Measurements from ENCODE around the gene KRT36. TPM values are rescaled to one million over a fixed set of nuclear protein-coding genes. Genes with fewer than 3 reads are reported as not detected.

KRT36 gene
- total RNA-seq, 2 experiments from 2014 or later = not detected

GRCh38 chr17:41437769-41438168 is 51.9 kb downstream of the KRT36 start:
- no peak overlapping the region for H3K4me3 Mint-ChIP-seq
- no peaks in the 10 kb centered on the region for H3K4me1 Mint-ChIP-seq (ENCODE audit: low read depth)
- no peaks in the 10 kb centered on the region for H3K36me3 Mint-ChIP-seq (ENCODE audit: low read depth)
- ChIA-PET POLR2A (no interaction called here), CTCF (no interaction called here)
- no peak for TF ChIP-seq CTCF (IDR thresholded peaks at IDR 0.05)
- ATAC-seq (no peak), DNase-seq (no peak)
- no peaks in the 10 kb centered on the region for H3K9me3 Mint-ChIP-seq
- H3K27me3 Mint-ChIP-seq = no peaks in the 10 kb centered on the region
- intact Hi-C loops (cut with micrococcal nuclease) = no loop called here
- H3K27ac Mint-ChIP-seq = no peak overlapping the region

GRCh38 chr17:41437254-41437653 is 52.5 kb downstream of the KRT36 start:
- intact Hi-C loops (cut with micrococcal nuclease) = no loop called here
- TF ChIP-seq CTCF (IDR thresholded peaks at IDR 0.05) = no peak
- CTCF ChIA-PET = no interaction called here
- POLR2A ChIA-PET = no interaction called here
- H3K9me3 Mint-ChIP-seq = no peaks in the 10 kb centered on the region
- H3K27ac Mint-ChIP-seq = no peak overlapping the region
- H3K27me3 Mint-ChIP-seq = no peaks in the 10 kb centered on the region
- H3K36me3 Mint-ChIP-seq (ENCODE audit: low read depth) = no peaks in the 10 kb centered on the region
- H3K4me1 Mint-ChIP-seq (ENCODE audit: low read depth) = no peaks in the 10 kb centered on the region
- DNase-seq = no peak
- no peak overlapping the region for H3K4me3 Mint-ChIP-seq
- no peak for ATAC-seq

Small RNA genes within 50 kb of the gene (microRNA-seq; reads per million reads assigned to microRNA genes)
- gene MIR6510 (ENCODE audit: borderline microRNAs expressed, borderline replicate concordance) = not detected

Other genes with a start within 250 kb of the KRT36 start
- not detected for gene KRTAP9-4, start 240.2 kb downstream of the KRT36 start, total RNA-seq
- not detected for gene KRTAP9-9, start 234.5 kb downstream of the KRT36 start, total RNA-seq
- gene KRTAP9-6, start 224.5 kb downstream of the KRT36 start, total RNA-seq = not detected
- gene KRTAP9-7, start 214.2 kb downstream of the KRT36 start, total RNA-seq = not detected
- gene KRTAP29-1, start 187.1 kb downstream of the KRT36 start, total RNA-seq = not detected
- not detected for gene KRTAP16-1, start 180.6 kb downstream of the KRT36 start, total RNA-seq
- not detected for gene KRTAP17-1, start 174.2 kb downstream of the KRT36 start, total RNA-seq
- gene KRT33A, start 139.1 kb downstream of the KRT36 start, total RNA-seq = not detected
- not detected for gene KRT33B, start 120.1 kb downstream of the KRT36 start, total RNA-seq
- gene KRT34, start 107.6 kb downstream of the KRT36 start, total RNA-seq = not detected
- not detected for gene KRT31, start 92.3 kb downstream of the KRT36 start, total RNA-seq
- gene KRT37, start 65.3 kb downstream of the KRT36 start, total RNA-seq = not detected
- not detected for gene KRT38, start 48.9 kb downstream of the KRT36 start, total RNA-seq
- gene KRT32, start 22.5 kb downstream of the KRT36 start, total RNA-seq = not detected
- gene KRT35, start 8.8 kb downstream of the KRT36 start, total RNA-seq = not detected
- gene KRT13, start 15.7 kb upstream of the KRT36 start, total RNA-seq = not detected
- gene KRT15, start 29.0 kb upstream of the KRT36 start, total RNA-seq = not detected
- gene KRT19, start 38.4 kb upstream of the KRT36 start, total RNA-seq = not detected
- not detected for gene KRT9, start 82.1 kb upstream of the KRT36 start, total RNA-seq
- gene KRT14, start 97.0 kb upstream of the KRT36 start, total RNA-seq = not detected
- gene KRT16, start 122.9 kb upstream of the KRT36 start, total RNA-seq = not detected
- not detected for gene KRT17, start 134.7 kb upstream of the KRT36 start, total RNA-seq
- gene EIF1, start 199.0 kb upstream of the KRT36 start, total RNA-seq = 100 to 1,000 TPM; 924 to 930 TPM
- gene GAST, start 222.4 kb upstream of the KRT36 start, total RNA-seq = not detected
- under 1 TPM; 0.07 to 0.09 TPM for gene HAP1, start 244.7 kb upstream of the KRT36 start, total RNA-seq